DMS79 treated with DMSO at 0.1 percent for 48 hours (cell line): Measurements from ENCODE around the gene TRPC3.

Experiments
- DNase-seq: peaks from one replicate; lab custom pipeline; 2025; lab: John Stamatoyannopoulos, UW

The TRPC3 gene

DNA sequence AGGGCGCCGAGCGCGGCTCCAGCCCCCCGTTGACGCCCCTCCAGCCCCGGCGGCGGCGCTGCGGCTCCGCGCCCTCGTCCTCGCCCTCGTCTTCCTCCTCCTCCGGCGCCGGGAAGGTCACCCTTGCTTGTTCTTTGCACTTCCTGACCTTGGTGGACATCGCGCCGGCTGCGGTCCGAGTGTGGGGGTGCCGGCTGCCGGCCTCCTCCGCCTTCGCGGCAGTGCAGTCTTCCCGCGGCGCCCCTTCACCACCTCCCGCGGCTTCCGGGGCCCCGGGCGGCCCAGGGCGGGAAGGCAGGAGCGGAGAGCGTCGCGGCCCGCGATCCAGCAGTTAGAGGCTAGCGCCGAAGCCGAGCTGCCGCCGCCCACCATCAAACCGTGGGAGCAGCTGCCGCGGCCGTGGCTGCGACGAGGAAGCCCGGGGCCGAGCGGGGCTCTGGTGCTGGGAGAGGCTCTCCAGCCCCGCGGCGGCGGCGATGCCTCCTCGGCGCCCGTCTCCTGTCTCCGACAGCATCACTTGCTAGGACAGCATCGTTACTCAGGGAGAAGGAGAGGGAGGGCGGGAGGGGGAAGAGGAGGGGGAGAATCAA lies at the start of gene TRPC3:
TRPC3 (minus strand) TSS at position 540 of the 590 bp plus-strand sequence; CDS start at position 160, 380 bp downstream.
- no peak for DNase-seq

DNA sequence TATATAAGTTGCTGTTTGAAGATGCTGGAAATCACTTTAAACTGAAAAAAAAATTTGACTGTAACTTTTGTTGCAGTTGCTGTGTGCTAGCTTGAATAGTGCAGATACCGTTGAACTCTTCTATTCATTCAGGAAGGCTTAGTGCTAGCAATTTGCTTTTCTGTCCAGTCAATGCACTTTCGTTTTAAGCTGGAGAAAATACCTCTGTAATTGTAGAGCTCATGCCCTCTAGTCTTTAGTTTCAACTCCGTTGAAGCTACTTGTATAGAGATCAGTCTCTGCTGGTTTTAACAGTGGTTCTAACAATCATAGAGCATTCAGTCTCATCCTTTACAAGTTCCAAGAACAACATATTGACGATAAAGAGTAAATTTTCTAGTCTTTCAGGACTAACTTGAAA lies 49.0 kb upstream of the TRPC3 start:
- no peak for DNase-seq

DNA sequence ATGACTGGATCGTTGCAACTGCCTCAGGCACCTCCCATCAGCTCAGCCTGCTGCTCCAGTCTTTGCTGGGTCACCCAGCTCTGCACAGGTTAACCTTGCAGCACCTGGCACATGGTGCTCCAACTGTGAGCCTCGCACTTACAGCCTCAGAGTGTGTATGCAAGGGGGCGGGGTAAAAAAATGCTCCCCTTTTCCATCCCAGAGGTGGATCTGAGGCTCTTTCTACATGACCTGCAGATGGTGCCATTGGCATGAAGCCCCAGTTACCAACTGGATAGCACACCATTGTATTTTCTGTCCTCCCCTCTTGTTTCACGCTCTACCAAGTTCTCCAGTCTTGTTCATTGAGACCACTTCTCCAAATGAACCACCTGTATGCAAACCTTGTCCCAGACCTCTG lies 46.2 kb upstream of the TRPC3 start:
- DNase-seq: peak; percentile 6

DNA sequence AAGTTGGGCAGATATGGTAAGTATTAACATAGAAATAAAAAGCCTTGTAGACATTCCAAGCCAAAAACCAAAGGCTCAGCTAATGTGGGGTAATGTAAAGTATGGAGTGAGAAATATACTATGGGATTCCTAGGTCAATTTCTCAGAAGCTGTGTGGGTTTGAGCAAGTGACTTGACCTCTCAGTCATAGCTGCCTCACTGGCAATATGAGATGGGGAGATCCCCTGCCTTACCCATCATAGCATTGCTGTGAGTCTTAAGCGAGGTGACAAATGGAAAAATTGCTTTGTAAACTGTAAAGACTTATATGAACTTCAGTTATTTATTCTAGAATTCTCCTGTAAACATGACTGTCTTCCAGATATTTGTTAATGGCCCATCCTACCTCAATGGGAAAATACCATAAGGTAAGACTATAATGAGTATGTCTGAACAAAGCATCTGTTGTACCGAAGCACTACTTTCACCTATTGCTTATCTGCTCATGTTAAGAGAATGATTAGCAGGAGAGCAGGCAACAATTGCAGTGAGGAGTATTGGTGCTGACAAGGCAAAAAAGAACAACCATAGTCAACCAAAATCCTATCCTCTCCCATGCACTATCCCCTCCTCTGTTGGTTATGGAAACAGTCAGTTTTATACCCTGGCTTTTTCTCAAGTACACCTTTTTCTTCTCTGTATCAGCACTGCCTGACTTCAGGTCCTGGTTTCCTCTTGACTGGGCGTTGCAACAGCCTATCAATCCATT lies 44.1 kb upstream of the TRPC3 start:
- DNase-seq: no peak

DNA sequence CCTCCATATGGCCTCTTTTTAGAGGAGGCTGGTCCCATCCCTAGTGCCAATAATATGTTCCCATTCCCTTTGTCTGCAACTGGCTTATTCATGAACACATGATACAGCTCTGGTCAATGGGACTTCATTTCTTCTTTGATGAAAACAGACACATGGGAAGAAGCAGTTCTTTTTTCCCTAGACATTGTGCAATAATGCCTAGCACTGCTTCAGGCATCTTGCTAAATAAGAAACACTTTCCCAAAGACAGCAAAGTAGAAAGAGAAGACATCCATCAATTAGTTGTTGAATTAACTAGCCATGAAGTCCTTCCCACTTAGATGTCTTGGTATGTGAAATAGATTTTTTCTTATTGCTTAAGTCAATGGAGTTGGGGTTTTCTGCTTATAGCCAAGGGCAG lies 40.1 kb upstream of the TRPC3 start:
- no peak for DNase-seq

DNA sequence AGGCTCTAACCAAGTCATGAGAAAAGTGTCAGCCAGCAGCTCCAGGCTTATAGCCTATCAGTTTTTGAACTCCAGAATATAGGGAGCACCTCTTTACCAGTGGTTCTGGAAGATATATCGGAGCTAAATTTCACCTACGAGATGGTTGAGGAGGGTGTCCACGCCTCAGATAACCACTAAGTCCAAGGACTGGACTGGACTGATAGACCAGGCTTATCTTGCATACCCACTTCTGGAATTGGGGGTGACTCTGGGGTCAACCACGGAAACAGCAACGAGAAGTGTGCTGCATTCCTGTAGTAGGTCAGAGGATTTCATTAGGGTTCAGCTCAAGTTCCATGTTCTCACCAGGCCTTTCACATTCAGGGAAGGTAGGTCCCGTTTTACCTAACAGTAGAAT lies 38.6 kb upstream of the TRPC3 start:
- no peak for DNase-seq

DNA sequence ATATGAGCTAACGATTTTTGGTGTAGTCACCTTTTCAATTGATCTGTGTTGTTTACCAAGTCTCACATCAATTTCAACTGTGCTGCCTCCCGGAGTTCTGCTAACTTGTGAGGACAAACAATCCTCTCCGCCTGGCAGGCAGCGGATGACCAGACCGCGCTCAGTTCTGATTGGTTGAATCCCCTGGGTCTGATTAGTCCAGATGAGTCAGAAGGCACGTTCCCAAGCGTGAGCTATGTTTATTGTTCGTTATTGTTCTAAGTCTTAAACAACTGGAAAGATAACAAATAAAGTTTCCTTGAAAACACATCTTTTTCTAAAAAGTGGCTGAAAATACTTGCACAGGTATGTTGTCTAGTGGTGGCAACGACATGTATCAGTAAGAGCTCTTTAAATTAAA lies 37.9 kb upstream of the TRPC3 start:
- DNase-seq: no peak

DNA sequence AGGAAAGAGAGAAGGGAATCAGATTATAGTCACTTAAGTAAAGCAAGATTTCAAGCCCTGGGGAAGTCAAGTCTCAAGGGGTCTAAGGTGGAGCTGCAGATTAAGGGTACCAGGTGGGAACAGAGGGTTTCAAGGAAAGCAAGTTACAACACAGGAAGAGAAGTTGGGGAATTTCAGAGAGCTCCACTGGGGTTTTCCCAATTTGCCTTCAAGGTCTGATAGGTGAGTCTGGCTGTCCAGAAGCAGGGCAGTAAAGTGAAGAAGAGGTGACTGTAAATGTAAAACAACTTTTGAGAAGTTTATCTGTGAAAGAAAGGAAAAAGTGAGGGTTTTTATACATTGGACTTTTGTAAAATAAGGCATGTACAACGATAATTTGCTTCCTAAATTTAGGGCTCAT lies 37.1 kb upstream of the TRPC3 start:
- no peak for DNase-seq

DNA sequence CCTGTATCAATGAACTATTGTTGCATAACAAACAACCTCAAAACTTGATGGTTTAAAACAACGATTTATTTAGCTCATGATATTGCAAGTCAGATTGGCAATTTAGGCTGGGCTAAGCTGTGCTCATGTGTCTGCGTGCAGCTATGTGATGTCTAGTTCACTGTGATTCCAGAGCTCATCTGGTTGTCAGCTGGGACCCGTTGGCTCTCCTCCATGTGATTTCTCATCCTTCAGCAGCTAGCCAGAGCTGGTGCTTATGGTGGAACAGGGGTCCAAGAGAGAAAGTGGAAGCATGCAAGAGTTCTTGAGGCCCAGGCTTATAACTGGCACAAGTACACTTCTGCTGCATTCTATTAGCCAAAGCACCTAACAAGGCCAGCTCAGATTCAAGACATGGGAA lies 28.8 kb upstream of the TRPC3 start:
- DNase-seq: no peak

DNA sequence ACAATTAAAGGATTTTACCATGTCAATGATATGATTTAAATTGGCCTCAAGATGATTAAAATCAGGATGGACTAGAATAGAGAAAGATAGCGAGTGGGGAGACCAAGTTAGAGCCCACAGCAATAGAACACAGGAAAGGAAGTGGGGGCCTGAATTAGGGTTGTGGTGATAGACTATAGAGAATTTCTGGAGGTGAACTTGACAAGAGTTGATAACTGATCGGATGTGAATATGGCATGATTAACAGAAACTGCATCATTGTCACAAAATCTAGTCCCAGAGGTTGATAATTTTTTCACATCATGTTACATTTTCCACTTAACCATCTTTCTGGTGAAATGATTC lies 26.3 kb upstream of the TRPC3 start:
- no peak for DNase-seq

DNA sequence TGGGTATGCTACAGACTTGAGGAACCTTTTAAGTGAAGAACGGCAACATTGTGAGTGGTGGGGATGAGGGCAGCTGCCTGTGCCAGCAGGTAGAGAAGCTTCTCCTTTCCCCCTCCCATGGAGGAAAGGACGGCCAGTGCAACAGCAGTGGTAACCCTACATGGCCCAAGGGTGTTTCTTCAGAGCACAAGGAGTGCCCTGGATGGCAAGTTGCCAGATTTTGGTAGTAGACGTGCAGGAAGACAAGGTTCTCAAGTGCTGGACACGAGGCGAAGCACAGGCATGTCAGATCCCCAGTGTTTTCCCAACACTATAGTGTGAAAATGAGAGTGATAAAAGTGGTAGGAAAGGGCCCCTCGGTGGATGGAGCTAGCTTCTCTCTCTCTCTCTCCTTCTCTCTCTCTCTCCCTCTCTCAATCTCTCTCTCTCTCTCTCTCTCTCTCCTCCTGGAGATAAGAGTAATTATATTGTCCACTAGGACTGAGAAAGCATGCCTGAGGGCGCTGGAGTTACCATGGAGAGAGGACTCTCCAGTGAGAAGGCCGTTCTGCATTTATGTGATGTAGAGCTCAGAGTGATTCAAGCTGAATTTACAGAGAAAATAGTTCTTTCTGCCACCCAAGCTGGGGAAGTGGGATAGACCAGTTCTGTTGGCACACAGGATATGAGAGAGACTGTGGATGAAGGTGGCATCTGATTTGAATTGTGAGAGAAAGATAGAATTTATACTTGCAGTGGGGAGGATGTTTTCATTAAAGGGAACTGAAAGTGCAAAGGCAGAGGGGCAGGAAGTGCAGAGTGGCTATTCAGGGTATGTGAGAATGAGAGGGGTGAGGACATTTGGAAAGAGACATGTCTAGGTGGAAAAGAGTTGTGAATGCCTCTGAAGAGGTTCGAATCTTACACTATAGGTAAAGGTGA lies 25.7 kb upstream of the TRPC3 start:
- no peak for DNase-seq

DNA sequence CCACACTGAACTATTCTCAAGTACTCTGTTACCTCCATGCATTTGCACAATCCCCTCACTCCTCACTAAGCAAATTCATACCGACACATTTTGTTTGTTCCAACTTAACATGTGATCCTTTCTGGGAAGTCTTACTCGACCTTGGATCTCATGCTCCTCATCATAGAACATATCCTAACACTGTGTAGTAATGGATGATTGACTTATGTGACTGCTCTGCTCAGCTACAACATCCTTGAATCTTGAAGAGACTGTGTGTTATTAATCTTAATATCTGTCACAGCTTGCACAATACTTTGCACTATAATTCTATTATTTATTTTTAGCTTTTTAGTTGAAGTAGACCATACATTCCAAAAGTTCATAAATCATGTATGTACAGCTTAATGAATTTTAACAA lies 23.9 kb upstream of the TRPC3 start:
- no peak for DNase-seq

DNA sequence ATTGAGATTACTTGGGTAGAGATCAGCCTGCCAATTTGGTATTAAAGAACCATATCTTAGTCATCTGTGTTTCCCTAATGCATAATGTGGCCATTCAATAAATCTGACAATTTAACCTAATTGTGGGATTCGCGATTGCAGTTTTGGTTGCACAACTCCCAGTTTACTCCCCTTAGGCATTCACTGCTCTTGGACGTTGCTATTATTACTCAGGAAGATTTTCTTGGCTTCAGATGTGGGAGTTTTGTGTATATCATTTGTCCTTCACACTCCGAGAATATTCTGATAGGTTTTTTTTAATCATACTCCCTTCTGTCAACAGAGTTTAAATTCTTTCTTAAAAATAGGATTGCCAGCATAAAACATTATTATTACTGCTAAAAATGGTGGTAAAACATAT lies 22.0 kb upstream of the TRPC3 start:
- DNase-seq: no peak

DNA sequence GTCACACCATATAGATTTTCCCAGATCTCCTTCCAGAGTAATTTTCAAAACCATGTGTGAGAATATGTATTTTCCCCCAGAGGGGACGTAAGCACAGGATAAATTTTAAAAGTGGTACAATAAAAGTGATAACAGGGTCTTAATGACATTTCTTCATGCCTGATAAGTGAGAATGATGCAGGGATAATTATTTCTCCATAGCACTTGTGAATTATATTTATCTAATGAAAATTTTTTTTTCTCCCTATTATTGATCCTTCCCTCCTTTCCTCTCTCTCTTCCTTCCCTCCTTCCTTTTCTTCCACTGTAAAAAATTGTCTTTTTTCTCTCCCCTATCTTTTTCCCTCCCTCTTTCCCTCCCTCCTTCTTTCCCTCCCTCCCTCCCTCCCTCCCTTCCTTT lies 17.0 kb upstream of the TRPC3 start:
- DNase-seq: no peak

DNA sequence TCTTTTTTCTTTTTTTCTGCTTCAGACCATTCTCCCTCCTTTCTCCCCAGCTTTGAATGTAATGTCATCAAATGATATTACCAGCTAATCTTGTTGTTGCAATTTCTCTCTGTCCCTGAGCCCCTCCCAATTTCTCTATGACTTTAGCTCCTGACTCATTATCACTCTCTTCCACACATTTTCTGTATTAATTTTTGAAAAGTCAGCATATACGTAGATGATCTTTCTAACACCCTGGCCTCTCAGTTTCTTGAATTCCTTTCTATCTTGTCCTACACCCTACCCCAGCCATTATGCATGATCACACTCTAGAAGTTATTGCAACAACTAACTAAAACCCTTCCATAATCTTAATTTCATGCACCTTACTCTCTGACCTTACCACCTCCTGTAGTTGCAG lies 13.1 kb upstream of the TRPC3 start:
- no peak for DNase-seq

DNA sequence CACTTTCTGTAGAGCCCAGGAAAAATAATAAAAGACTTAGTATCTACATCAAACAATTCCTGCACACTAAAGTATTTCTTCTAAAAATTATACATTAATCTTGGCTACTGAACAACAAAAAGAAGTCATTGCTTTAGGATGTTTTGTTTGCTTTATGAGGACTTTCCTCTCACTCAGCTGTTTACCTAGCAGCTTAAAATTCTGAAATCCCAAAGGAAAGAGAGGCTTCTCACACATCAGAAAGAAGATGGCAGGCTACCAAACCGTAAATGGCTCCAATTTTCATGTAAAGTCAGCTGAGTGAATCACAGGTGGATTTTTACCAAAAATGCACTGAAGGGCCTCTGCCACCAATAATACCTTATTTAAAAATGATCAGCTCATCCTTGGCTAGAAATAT lies 9.0 kb upstream of the TRPC3 start:
- no peak for DNase-seq

DNA sequence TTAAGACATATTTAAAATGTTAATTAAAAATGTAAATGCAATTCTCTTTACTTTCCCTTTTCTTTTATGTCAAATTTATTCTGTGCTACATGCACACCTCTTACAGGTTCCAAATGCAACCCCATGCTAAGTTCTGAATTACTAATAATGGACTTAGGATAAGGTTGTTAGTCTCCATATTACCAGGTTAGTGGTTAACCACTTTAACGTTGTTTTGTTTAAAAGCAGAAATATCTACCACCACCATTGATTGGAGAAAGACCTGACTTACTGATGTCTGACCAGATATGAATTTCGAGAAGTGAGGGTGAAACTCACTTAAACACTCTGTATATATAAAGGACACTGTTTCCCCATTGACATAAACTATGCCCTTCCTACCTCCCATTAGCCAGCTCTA lies 6.9 kb upstream of the TRPC3 start:
- DNase-seq: no peak

DNA sequence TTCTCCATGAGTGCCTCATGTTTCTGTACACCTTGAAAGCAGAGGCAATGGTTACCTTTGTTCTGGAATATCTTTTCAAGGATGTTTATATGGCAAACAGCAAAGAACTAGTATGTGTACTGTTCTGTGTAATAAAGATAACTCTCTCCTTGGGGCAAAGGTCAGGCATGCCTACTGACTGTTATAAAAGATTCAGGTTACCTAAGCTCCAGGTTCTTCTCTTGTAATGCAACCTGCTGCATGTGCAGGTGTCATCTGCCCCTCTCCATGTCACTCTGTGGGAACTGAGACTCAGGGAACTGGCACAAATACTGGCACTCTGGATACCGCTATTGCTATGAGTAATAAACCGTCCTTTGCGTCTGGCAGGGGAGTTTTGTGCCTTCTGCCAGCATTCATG lies 5.4 kb upstream of the TRPC3 start:
- no peak for DNase-seq

DNA sequence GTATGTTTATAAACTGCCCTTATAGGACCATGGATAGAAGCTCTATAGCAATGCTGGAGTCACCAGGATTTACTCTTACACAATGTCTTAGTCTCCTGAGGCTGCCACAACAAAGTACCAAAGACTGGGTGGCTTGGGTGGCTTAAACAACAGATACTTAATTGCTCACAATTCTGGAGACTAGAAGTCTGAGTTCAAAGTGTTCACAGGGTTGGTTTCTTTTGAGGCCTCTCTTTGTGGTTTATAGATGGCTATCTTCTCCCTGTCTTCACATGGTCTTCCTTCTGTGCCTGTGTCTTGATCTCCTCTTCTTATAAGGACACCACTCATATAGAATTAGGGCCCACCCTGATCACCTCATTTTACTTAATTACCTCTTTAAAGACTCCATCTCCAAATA lies 2.0 kb upstream of the TRPC3 start:
- no peak for DNase-seq

DNA sequence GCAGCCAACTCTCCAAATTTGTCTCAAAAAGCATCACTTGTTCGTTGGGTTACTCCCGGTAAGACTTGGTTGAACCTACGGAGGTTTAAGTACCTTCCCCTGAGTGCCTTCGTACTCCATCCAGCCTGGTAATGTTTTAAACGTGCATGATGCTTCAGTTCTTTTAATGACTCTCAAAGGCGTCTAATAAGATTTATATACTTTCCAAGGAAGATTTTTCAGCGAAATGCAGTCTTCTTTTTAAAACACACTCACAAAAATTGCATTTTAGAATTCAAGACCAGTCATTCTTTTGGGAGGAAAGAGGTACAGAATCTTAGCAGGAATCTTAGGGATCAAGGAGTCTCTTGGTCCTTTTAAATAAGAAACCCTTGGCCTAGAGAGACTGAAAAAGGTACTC lies 430 bp upstream of the TRPC3 start:
- no peak for DNase-seq

DNA sequence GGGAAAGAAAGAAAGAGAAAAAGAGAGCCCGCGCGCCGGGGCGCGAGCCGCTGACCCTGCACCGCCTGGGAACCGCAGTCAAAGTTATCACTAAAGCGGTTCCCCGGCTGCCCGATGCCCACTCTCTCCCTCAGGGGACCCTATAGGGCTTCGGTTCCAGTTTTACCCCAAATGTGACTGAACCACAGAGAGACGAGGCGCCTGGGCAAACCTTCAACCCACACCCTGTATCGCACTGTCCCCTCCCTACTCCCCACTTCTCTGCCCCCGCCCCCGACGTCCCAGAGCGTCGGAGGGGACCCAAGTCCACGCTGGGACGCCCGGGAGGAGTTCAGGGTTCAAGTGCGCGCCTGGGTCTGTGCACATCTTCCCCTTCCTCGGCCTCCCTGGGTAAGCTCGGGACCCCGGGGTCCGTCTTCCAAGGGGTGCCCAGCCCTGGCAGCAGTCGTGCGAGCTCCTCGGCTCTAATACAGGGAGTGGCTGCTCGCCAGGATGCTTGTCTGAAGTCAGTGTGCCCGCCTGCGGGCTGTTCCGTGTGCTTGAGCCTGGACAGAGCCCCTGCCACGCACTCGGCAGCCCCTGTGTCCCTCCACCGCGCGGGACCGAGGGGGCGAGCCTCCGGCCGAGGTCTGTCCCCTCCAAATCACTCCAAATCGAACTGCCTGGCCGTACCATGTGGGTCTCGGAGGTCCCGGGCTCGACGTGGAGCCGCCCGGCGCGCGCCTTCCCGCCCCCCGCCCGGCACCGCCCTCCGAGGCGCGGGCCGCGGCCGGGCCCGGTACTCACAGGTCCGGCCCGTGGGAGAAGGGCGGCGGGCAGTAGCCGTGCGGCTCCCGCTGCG lies 960 bp downstream of the TRPC3 start:
- DNase-seq: no peak

DNA sequence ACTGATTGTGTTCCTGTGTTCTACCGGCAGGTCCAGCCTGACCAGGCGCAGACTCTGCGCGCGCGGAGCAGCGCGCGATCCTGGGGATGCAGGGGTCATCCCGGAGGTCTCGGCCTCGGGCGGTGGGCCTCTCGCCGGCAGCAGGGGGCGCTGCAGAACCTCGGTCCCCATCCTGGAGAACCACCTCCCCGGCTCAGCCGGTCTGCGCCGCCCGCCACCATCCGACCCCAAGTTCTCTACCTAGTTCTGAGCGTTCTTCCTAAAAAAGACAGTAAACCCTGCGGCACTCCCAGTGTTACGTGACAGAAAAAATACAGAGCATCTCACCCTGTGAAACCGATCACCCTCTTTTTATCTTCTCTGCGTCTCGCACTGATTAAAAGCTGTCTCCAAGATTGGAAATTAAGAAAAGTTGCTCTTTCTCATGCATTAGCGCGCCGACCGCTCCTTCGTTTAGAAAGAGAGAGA lies 1.6 kb downstream of the TRPC3 start:
- DNase-seq: no peak
